Astrocyte (in vitro differentiated cells and primary cell): Measurements from ENCODE around the gene HMCES.

Experiments used
- CTCF ChIP-seq: IDR thresholded peaks from 2 replicates; pipeline ENCODE4 v1.5.1; 2011; ENCODE audit warnings: low read depth, mild to moderate bottlenecking, inconsistent platforms, low read length, moderate library complexity; ENCODE audit not compliant: insufficient read depth
- EZH2 ChIP-seq: IDR thresholded peaks from 2 replicates; pipeline ENCODE4 v1.6.1; 2012; ENCODE audit warnings: mild to moderate bottlenecking, low read length, inconsistent platforms; ENCODE audit not compliant: insufficient read depth

GRCh38 chr3:129352045-129352444 lies 73.4 kb downstream of the HMCES start:
- TF ChIP-seq CTCF, result peak; percentile 14
- TF ChIP-seq EZH2, result no peak
